Measurements from ENCODE around the gene MEGF6.

The MEGF6 gene

GRCh38 chr1:3611170-3612019 lies at the start of gene MEGF6:
Gene MEGF6 (minus strand): TSS chr1:3611508. CDS start chr1:3611268, 240 bp downstream.
- TF ChIP-seq ZNF274 (IDR thresholded peaks at IDR 0.05; ENCODE audit: low read depth, low read length), result no peak
- H3K4me3 ChIP-seq (ENCODE audit: low read length), result no peak within 1 kb of the TSS

- TF ChIP-seq ZNF274 (IDR thresholded peaks at IDR 0.05; ENCODE audit: low read depth, low read length), result no peak
- no peak overlapping the region for H3K4me3 ChIP-seq (ENCODE audit: low read length)
Observed at GRCh38 chr1:3660704-3661103, 49.4 kb upstream of the MEGF6 start.

- TF ChIP-seq ZNF274 (IDR thresholded peaks at IDR 0.05; ENCODE audit: low read depth, low read length), result no peak
- H3K4me3 ChIP-seq (ENCODE audit: low read length), result no peak overlapping the region
Observed at GRCh38 chr1:3659093-3659492, 47.8 kb upstream of the MEGF6 start.

- no peak overlapping the region for H3K4me3 ChIP-seq (ENCODE audit: low read length)
- TF ChIP-seq ZNF274 (IDR thresholded peaks at IDR 0.05; ENCODE audit: low read depth, low read length), result no peak
Observed at GRCh38 chr1:3658231-3658615, 46.9 kb upstream of the MEGF6 start.

- H3K4me3 ChIP-seq (ENCODE audit: low read length), result no peak overlapping the region
- no peak for TF ChIP-seq ZNF274 (IDR thresholded peaks at IDR 0.05; ENCODE audit: low read depth, low read length)
Observed at GRCh38 chr1:3657578-3658230, 46.4 kb upstream of the MEGF6 start.

GRCh38 chr1:3657096-3657475 lies 45.8 kb upstream of the MEGF6 start:
- no peak for TF ChIP-seq ZNF274 (IDR thresholded peaks at IDR 0.05; ENCODE audit: low read depth, low read length)
- no peak overlapping the region for H3K4me3 ChIP-seq (ENCODE audit: low read length)

- no peak overlapping the region for H3K4me3 ChIP-seq (ENCODE audit: low read length)
- no peak for TF ChIP-seq ZNF274 (IDR thresholded peaks at IDR 0.05; ENCODE audit: low read depth, low read length)
Observed at GRCh38 chr1:3656450-3657095, 45.3 kb upstream of the MEGF6 start.

GRCh38 chr1:3654549-3655281 lies 43.4 kb upstream of the MEGF6 start:
- H3K4me3 ChIP-seq (ENCODE audit: low read length), result no peak overlapping the region

GRCh38 chr1:3653286-3653618 lies 41.9 kb upstream of the MEGF6 start:
- no peak for TF ChIP-seq ZNF274 (IDR thresholded peaks at IDR 0.05; ENCODE audit: low read depth, low read length)
- H3K4me3 ChIP-seq (ENCODE audit: low read length), result peak overlapping the region; percentile 33

More at GRCh38 chr1:3654549-3655281, 43.4 kb upstream of the MEGF6 start:
- no peak for TF ChIP-seq ZNF274 (IDR thresholded peaks at IDR 0.05; ENCODE audit: low read depth, low read length)

- TF ChIP-seq ZNF274 (IDR thresholded peaks at IDR 0.05; ENCODE audit: low read depth, low read length), result no peak
- H3K4me3 ChIP-seq (ENCODE audit: low read length), result peak overlapping the region; percentile 33
Observed at GRCh38 chr1:3652548-3653285, 41.4 kb upstream of the MEGF6 start.

- H3K4me3 ChIP-seq (ENCODE audit: low read length), result peak within 1 kb of the TSS; percentile 33
- TF ChIP-seq ZNF274 (IDR thresholded peaks at IDR 0.05; ENCODE audit: low read depth, low read length), result no peak
Observed at GRCh38 chr1:3651930-3652547, 40.7 kb upstream of the MEGF6 start, which contains the start of gene TP73. Gene TP73 (plus strand): TSS chr1:3652516. CDS start chr1:3682366, 29,850 bp downstream.

GRCh38 chr1:3651026-3651929 lies 40.0 kb upstream of the MEGF6 start:
- TF ChIP-seq ZNF274 (IDR thresholded peaks at IDR 0.05; ENCODE audit: low read depth, low read length), result no peak
- H3K4me3 ChIP-seq (ENCODE audit: low read length), result no peak overlapping the region

Measured in GM08714 (cell line).